ENCODE data around the gene RGP1.

RGP1 gene

GRCh38 chr9:35712762-35713400 is 36.2 kb upstream of the RGP1 start:
- Histone ChIP-seq H3K36me3 (ENCODE audit: control insufficient read depth in 2 of 2, insufficient read depth in 1 of 2, low read length in 2 of 2) (peaks cover 23 to 91% of the 10 kb centered on the region in 2 experiments), H3K4me3 (ENCODE audit: low read depth, low read length) (no peak overlapping the region), H3K9me3 (ENCODE audit: control insufficient read depth, insufficient read depth, low read depth, low read length) (no peaks in the 10 kb centered on the region), H3K27ac (ENCODE audit: extremely low read depth, low read depth, low read length) (no peak overlapping the region), H3K4me1 (ENCODE audit: control insufficient read depth, insufficient read depth, low read length) (no peaks in the 10 kb centered on the region)
- ChIA-PET CTCF (interaction anchor here (0.7 to 6.4 kb wide), 4 partner anchors 16 to 66 kb away, joined by 4 to 47 read pairs (median 5); no protein-coding TSS in a partner anchor), POLR2A (interaction anchor here (0.7 to 1.4 kb wide), 6 partner anchors 10 to 636 kb away, joined by 3 to 6 read pairs (median 3); partner anchors contain the start of genes GBA2 and RGP1)
- TF ChIP-seq RBAK (tag by site-specific recombination; IDR thresholded peaks at IDR 0.05) (no peak), ZNF521 (tag by site-specific recombination; IDR thresholded peaks at IDR 0.05) (no peak), YY1 (tag by site-specific recombination; IDR thresholded peaks at IDR 0.05) (no peak), SETDB1 (IDR thresholded peaks at IDR 0.05; ENCODE audit: insufficient read length, low read length) (no peak), TRIM28 (IDR thresholded peaks at IDR 0.05; ENCODE audit: borderline replicate concordance, low read length) (no peak), ZNF341 (tag by site-specific recombination; IDR thresholded peaks at IDR 0.05; ENCODE audit: low read depth) (no peak), ZNF221 (tag by site-specific recombination; IDR thresholded peaks at IDR 0.05; ENCODE audit: borderline replicate concordance) (no peak), GLIS1 (tag by site-specific recombination; IDR thresholded peaks at IDR 0.05) (no peak)
- TF ChIP-seq, protein P1, sequence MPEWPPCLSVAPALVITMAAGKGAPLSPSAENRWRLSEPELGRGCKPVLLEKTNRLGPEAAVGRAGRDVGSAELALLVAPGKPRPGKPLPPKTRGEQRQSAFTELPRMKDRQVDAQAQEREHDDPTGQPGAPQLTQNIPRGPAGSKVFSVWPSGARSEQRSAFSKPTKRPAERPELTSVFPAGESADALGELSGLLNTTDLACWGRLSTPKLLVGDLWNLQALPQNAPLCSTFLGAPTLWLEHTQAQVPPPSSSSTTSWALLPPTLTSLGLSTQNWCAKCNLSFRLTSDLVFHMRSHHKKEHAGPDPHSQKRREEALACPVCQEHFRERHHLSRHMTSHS (tag by site-specific recombination; IDR thresholded peaks at IDR 0.05): no peak

DNA sequence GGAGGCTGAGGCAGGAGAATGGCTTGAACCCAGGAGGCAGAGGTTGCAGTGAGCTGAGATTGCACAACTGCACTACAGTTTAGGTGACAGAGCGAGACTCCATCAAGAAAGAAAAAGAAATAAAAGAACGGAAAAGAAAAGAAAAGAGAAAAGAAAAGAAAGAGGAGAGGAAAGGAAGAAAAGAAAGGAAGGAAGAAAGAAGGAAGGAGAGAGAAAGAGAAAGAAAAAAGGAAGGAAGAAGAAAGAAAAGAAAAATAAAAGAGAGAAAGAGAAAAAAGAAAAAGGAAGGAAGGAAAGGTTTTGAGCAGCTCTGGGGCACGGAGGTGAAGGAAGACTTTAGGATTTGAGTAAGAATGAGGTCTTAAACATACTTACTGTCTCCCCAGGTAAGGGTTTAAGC is 35.5 kb upstream of the RGP1 start:
- Histone ChIP-seq H3K27ac (ENCODE audit: extremely low read depth, low read depth, low read length) (no peak overlapping the region), H3K9me3 (ENCODE audit: control insufficient read depth, insufficient read depth, low read depth, low read length) (no peaks in the 10 kb centered on the region), H3K36me3 (ENCODE audit: control insufficient read depth in 2 of 2, insufficient read depth in 1 of 2, low read length in 2 of 2) (peaks cover 18 to 91% of the 10 kb centered on the region in 2 experiments), H3K4me1 (ENCODE audit: control insufficient read depth, insufficient read depth, low read length) (no peaks in the 10 kb centered on the region), H3K4me3 (ENCODE audit: low read depth, low read length) (no peak overlapping the region)
- TF ChIP-seq ZNF366 (tag by site-specific recombination; conservative IDR thresholded peaks at IDR 0.05) (peak; percentile 88), PRDM1 (tag by site-specific recombination; IDR thresholded peaks at IDR 0.05) (peak; percentile 71), ZNF302 (tag by site-specific recombination; IDR thresholded peaks at IDR 0.05; ENCODE audit: low read depth) (no peak)
- ChIA-PET POLR2A (interaction anchor here (1.1 to 1.4 kb wide), 2 partner anchors 19 to 22 kb away, joined by 3 to 6 read pairs; no protein-coding TSS in a partner anchor), CTCF (interaction anchor here (0.6 to 6.4 kb wide), 7 partner anchors 17 to 198 kb away, joined by 3 to 47 read pairs (median 4); no protein-coding TSS in a partner anchor)

- H3K27ac ChIP-seq (ENCODE audit: extremely low read depth, low read depth, low read length): no peak overlapping the region
- CTCF ChIA-PET: interaction anchor here (0.6 to 2.7 kb wide), 5 partner anchors 18 to 197 kb away, joined by 3 to 13 read pairs (median 3); no protein-coding TSS in a partner anchor
- POLR2A ChIA-PET: interaction anchor here (1.2 to 1.4 kb wide), 2 partner anchors 19 to 27 kb away, joined by 3 read pairs; no protein-coding TSS in a partner anchor
- H3K4me1 ChIP-seq (ENCODE audit: control insufficient read depth, insufficient read depth, low read length): no peaks in the 10 kb centered on the region
- H3K9me3 ChIP-seq (ENCODE audit: control insufficient read depth, insufficient read depth, low read depth, low read length): no peaks in the 10 kb centered on the region
- no peak overlapping the region for H3K4me3 ChIP-seq (ENCODE audit: low read depth, low read length)
- TF ChIP-seq ZNF610 (tag by site-specific recombination; IDR thresholded peaks at IDR 0.05; ENCODE audit: borderline replicate concordance) (no peak), ZBTB6 (tag by site-specific recombination; IDR thresholded peaks at IDR 0.05) (no peak), ZIC2 (tag by site-specific recombination; IDR thresholded peaks at IDR 0.05) (no peak), ZNF768 (tag by site-specific recombination; IDR thresholded peaks at IDR 0.05) (no peak)
- TF ChIP-seq, protein P2, sequence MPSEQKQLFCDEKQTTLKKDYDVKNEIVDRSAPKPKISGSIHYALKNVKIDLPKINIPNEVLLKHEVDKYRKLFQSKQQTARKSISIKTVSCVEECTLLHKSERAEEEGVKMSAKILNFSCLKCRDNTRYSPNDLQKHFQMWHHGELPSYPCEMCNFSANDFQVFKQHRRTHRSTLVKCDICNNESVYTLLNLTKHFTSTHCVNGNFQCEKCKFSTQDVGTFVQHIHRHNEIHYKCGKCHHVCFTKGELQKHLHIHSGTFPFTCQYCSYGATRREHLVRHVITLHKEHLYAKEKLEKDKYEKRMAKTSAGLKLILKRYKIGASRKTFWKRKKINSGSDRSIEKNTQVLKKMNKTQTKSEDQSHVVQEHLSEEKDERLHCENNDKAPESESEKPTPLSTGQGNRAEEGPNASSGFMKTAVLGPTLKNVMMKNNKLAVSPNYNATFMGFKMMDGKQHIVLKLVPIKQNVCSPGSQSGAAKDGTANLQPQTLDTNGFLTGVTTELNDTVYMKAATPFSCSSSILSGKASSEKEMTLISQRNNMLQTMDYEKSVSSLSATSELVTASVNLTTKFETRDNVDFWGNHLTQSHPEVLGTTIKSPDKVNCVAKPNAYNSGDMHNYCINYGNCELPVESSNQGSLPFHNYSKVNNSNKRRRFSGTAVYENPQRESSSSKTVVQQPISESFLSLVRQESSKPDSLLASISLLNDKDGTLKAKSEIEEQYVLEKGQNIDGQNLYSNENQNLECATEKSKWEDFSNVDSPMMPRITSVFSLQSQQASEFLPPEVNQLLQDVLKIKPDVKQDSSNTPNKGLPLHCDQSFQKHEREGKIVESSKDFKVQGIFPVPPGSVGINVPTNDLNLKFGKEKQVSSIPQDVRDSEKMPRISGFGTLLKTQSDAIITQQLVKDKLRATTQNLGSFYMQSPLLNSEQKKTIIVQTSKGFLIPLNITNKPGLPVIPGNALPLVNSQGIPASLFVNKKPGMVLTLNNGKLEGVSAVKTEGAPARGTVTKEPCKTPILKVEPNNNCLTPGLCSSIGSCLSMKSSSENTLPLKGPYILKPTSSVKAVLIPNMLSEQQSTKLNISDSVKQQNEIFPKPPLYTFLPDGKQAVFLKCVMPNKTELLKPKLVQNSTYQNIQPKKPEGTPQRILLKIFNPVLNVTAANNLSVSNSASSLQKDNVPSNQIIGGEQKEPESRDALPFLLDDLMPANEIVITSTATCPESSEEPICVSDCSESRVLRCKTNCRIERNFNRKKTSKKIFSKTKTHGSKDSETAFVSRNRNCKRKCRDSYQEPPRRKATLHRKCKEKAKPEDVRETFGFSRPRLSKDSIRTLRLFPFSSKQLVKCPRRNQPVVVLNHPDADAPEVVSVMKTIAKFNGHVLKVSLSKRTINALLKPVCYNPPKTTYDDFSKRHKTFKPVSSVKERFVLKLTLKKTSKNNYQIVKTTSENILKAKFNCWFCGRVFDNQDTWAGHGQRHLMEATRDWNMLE (tag by site-specific recombination; conservative IDR thresholded peaks at IDR 0.05; ENCODE audit: low read depth): no peak
- peaks cover 13 to 91% of the 10 kb centered on the region in 2 experiments for H3K36me3 ChIP-seq (ENCODE audit: control insufficient read depth in 2 of 2, insufficient read depth in 1 of 2, low read length in 2 of 2)
Observed at GRCh38 chr9:35714123-35714522, 35.0 kb upstream of the RGP1 start.

Data from HEK293 (cell line).